ENCODE results near the gene STX18. TPM values are rescaled to one million over a fixed set of nuclear protein-coding genes. Genes with fewer than 3 reads are reported as not detected.

Gene STX18
- total and polyA plus RNA-seq, 2 of the 13 experiments (the other 11 are each of a cell fraction or from before 2014, with no cell fraction given) = 23.9 to 37.1 TPM

GRCh38 chr4:4472344-4472958 lies 69.4 kb downstream of the STX18 start (continued):
- TF ChIP-seq HOXA3 (CRISPR knock-in tag; IDR thresholded peaks at IDR 0.05) (peak; percentile 78), EHMT2 (IDR thresholded peaks at IDR 0.05; ENCODE audit: borderline replicate concordance, low read depth, low read length) (no peak), ZNF570 (CRISPR knock-in tag; IDR thresholded peaks at IDR 0.05; ENCODE audit: borderline replicate concordance) (no peak), CHCHD3 (CRISPR knock-in tag; IDR thresholded peaks at IDR 0.05) (no peak), PPARG (CRISPR knock-in tag; conservative IDR thresholded peaks at IDR 0.05) (0 out of 2 replicates have a peak, but pooled peaks have one; percentile 53), SMC3 (IDR thresholded peaks at IDR 0.05; ENCODE audit: low read length) (no peak), ATRX (CRISPR knock-in tag; IDR thresholded peaks at IDR 0.05; ENCODE audit: borderline replicate concordance) (no peak), ETV6 (CRISPR knock-in tag; conservative IDR thresholded peaks at IDR 0.05) (0 out of 2 replicates have a peak, but pooled peaks have one; percentile 30), ZKSCAN5 (CRISPR knock-in tag; IDR thresholded peaks at IDR 0.05) (no peak), ZBTB33 (CRISPR knock-in tag; IDR thresholded peaks at IDR 0.05) (no peak), HNRNPH1 (optimal IDR thresholded peaks at IDR 0.05; ENCODE audit: low read depth, low read length) (no peak), FLYWCH1 (CRISPR knock-in tag; IDR thresholded peaks at IDR 0.05) (no peak), GTF2F1 (IDR thresholded peaks at IDR 0.05; ENCODE audit: low read length) (no peak), TFAP4 (IDR thresholded peaks at IDR 0.05; ENCODE audit: borderline replicate concordance, low read depth) (no peak), KDM5A (IDR thresholded peaks at IDR 0.05; ENCODE audit: borderline replicate concordance, low read length) (no peak), TAF1 (CRISPR knock-in tag; IDR thresholded peaks at IDR 0.05) (no peak), RBM39 (IDR thresholded peaks at IDR 0.05; ENCODE audit: low read depth, low read length, poor library complexity, severe bottlenecking) (no peak), SMAD9 (CRISPR knock-in tag; IDR thresholded peaks at IDR 0.05) (no peak), RARG (CRISPR knock-in tag; IDR thresholded peaks at IDR 0.05; ENCODE audit: low read depth) (no peak), NFE2 (CRISPR knock-in tag; IDR thresholded peaks at IDR 0.05) (no peak), ZNF543 (CRISPR knock-in tag; IDR thresholded peaks at IDR 0.05) (peak; percentile 41; the same call in 1 of the 2 replicates), ZNF609 (CRISPR knock-in tag; IDR thresholded peaks at IDR 0.05; ENCODE audit: borderline replicate concordance) (peak; percentile 72; the same call in 1 of the 2 replicates), ZNF879 (CRISPR knock-in tag; IDR thresholded peaks at IDR 0.05) (no peak)

Data from HepG2 (cell line).